ENCODE measurements around the gene NTM. TPM values are rescaled to one million over a fixed set of nuclear protein-coding genes. Genes with fewer than 3 reads are reported as not detected.

The NTM gene
- total RNA-seq, 4 donors from 2014 or later, result 1.4 to 2.8 (median 1.7) TPM

GRCh38 chr11:131723088-131723487, 352.7 kb downstream of the NTM start:
- H3K4me1 ChIP-seq, result no peaks in the 10 kb centered on the region
- no peak for DNase-seq
- H3K27ac ChIP-seq, result no peak overlapping the region
- no peaks in the 10 kb centered on the region for H3K27me3 ChIP-seq
- H3K9me3 ChIP-seq, result no peaks in the 10 kb centered on the region
- H3K36me3 ChIP-seq, result no peaks in the 10 kb centered on the region
- no peak overlapping the region for H3K4me3 ChIP-seq
- TF ChIP-seq POLR2A (IDR thresholded peaks at IDR 0.05), result no peak
- TF ChIP-seq, protein P1, sequence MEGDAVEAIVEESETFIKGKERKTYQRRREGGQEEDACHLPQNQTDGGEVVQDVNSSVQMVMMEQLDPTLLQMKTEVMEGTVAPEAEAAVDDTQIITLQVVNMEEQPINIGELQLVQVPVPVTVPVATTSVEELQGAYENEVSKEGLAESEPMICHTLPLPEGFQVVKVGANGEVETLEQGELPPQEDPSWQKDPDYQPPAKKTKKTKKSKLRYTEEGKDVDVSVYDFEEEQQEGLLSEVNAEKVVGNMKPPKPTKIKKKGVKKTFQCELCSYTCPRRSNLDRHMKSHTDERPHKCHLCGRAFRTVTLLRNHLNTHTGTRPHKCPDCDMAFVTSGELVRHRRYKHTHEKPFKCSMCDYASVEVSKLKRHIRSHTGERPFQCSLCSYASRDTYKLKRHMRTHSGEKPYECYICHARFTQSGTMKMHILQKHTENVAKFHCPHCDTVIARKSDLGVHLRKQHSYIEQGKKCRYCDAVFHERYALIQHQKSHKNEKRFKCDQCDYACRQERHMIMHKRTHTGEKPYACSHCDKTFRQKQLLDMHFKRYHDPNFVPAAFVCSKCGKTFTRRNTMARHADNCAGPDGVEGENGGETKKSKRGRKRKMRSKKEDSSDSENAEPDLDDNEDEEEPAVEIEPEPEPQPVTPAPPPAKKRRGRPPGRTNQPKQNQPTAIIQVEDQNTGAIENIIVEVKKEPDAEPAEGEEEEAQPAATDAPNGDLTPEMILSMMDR (IDR thresholded peaks at IDR 0.05), result no peak

DNA sequence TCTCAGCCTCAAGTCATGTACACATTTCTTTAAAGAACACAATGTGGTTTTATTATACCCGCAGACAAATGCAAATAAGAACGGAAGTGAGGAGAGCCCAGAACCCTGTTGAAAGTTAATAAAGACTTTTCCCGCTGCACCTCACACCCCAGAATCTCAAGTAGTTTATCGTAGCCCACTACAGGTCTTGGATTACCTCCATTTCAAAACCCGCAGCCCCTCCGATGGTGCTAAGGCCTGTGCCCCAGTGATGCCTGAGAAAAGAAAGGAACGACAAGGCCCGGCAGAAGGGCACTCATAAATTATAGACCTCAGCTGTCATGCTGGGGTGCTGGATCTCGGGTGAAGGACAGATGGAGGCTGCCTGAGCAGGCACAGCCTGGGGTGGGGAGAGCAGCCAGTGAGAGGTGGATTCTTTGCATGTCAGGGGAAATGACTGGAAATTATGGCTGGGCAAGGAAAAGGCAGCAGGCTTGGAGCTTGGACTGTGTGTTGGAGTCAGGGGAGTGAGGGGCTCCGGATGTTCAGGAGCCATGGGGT, 354.1 kb downstream of the NTM start:
- DNase-seq, result no peak
- no peak overlapping the region for H3K27ac ChIP-seq
- H3K4me1 ChIP-seq, result no peaks in the 10 kb centered on the region
- TF ChIP-seq, protein P1 (IDR thresholded peaks at IDR 0.05), result no peak
- no peak for TF ChIP-seq POLR2A (IDR thresholded peaks at IDR 0.05)
- H3K4me3 ChIP-seq, result no peak overlapping the region
- no peaks in the 10 kb centered on the region for H3K9me3 ChIP-seq
- no peaks in the 10 kb centered on the region for H3K36me3 ChIP-seq
- no peaks in the 10 kb centered on the region for H3K27me3 ChIP-seq

DNA sequence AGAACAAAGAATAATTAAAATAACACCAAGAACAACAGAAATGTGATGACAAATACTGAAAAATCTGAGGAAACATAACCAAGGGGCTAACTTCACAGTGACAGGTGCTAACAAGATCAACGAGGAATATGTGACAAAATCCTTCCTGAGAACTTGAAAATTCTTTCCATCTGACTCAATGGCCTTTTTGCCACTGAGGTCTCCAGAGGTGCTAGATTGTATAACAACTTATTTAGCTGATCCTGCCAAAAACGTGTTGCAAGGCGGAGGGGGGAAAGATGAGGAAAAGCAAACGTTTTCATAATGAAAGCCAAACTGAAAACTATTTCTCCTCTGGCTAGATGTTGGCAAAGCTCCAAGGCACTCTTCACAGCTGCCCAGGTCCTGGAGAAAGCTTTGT, 364.5 kb downstream of the NTM start:
- TF ChIP-seq, protein P1 (IDR thresholded peaks at IDR 0.05), result no peak
- DNase-seq, result no peak
- Histone ChIP-seq H3K36me3 (no peaks in the 10 kb centered on the region), H3K9me3 (no peaks in the 10 kb centered on the region), H3K4me3 (no peak overlapping the region), H3K4me1 (no peaks in the 10 kb centered on the region), H3K27me3 (no peaks in the 10 kb centered on the region), H3K27ac (no peak overlapping the region)

- H3K4me1 ChIP-seq, result no peaks in the 10 kb centered on the region
- TF ChIP-seq, protein P1 (IDR thresholded peaks at IDR 0.05), result no peak
- TF ChIP-seq POLR2A (IDR thresholded peaks at IDR 0.05), result no peak
- no peaks in the 10 kb centered on the region for H3K27me3 ChIP-seq
- no peak overlapping the region for H3K27ac ChIP-seq
- H3K4me3 ChIP-seq, result no peak overlapping the region
- no peak for DNase-seq
- H3K36me3 ChIP-seq, result no peaks in the 10 kb centered on the region
- H3K9me3 ChIP-seq, result no peaks in the 10 kb centered on the region
Observed at GRCh38 chr11:131737357-131737756, 366.9 kb downstream of the NTM start.

DNA sequence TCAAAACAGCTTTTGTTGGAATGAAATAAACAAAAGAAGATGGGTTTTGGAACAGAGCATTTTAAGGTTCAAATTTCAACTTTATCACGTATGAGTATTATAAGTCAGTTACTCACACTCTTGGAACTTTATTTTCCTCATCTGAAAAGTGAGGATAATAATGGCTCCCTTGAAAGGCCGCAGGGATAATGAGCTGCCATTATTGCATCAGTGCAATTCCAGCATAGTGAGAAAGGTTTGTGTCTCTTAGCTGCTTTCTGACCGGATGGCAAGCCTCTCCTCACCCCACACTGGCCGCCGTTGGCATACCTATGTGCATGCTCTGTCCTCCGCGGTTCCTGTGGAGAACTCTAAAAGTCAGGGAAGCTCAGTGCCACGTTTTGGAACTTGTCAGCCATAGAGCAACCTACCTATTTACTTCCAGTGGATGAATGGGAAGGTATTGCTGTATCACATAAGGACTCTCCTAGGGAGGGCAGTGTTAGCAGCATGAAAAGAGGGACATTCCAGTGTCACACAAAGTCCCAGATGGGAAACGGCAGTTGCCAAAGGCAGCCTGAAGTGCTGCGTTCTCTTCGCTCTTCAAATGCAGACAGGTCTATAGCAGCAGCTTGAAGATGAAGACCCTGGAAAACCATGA, 368.9 kb downstream of the NTM start:
- H3K4me3 ChIP-seq, result no peak overlapping the region
- H3K36me3 ChIP-seq, result no peaks in the 10 kb centered on the region
- no peak for TF ChIP-seq POLR2A (IDR thresholded peaks at IDR 0.05)
- TF ChIP-seq, protein P1 (IDR thresholded peaks at IDR 0.05), result no peak
- H3K9me3 ChIP-seq, result no peaks in the 10 kb centered on the region
- H3K4me1 ChIP-seq, result no peaks in the 10 kb centered on the region
- H3K27me3 ChIP-seq, result no peaks in the 10 kb centered on the region
- no peak overlapping the region for H3K27ac ChIP-seq
- no peak for DNase-seq

Measured in Peyer's patch (tissue), 4 donors.